Endothelial cell of umbilical vein (primary cell): ENCODE measurements around the gene STAB2. TPM values are rescaled to one million over a fixed set of nuclear protein-coding genes. Genes with fewer than 3 reads are reported as not detected.

Experiments used
- BruUV-seq: library from RNA; stranded (reverse); fragments of 400-500 nt; replicated peaks from 2 replicates; lab custom pipeline; 2021; lab: Mats Ljungman, UMichigan
- CTCF ChIA-PET: fragments of 300-600, 350-600 bp; sonication (Branson Sonifier 250); formaldehyde crosslinking; loops from one replicate; lab custom pipeline; 2021; ENCODE audit warnings: antibody characterized with exemption, inconsistent platforms; lab: Charles Lee
- POLR2A ChIA-PET: fragments of 300-600, 350-600 bp; sonication (Branson Sonifier 250); formaldehyde crosslinking; loops from one replicate; lab custom pipeline; 2021; ENCODE audit warnings: antibody characterized with exemption, inconsistent platforms; lab: Charles Lee
- DNase-seq: peaks from one replicate; pipeline ENCODE4 v3.0.0-alpha.2; 2011; ENCODE audit warnings: low read depth, low spot score
- FAIRE-seq: peaks from 2 replicates; lab custom pipeline; 2011; peaks lifted over from hg19 to GRCh38; lab: Jason Lieb, UNC
- H2AFZ ChIP-seq: 2 replicates; pipeline ENCODE4 v1.6.0; 2012; ENCODE audit warnings: low read depth, low read length, control low read depth, inconsistent platforms
- H3K27ac ChIP-seq: 2 replicates; pipeline ENCODE4 v1.5.1; 2011; ENCODE audit warnings: low read depth, mild to moderate bottlenecking, control low read depth, low read length, moderate library complexity; ENCODE audit not compliant: insufficient read depth
- H3K27me3 ChIP-seq, 2 experiments: 2 replicates each; pipeline versions ENCODE4 v1.6.0 to v1.6.1; 2011; ENCODE audit warnings: low read length in 2 of 2, mixed read lengths in 1 of 2; ENCODE audit not compliant: control insufficient read depth in 2 of 2, insufficient read depth in 2 of 2
- H3K36me3 ChIP-seq, 2 experiments: 2 replicates in 1 of 2; 3 replicates in 1 of 2; pipeline ENCODE4 v1.5.1; 2011; ENCODE audit warnings: low read length in 2 of 2, mild to moderate bottlenecking in 1 of 2, moderate library complexity in 1 of 2; ENCODE audit not compliant: control insufficient read depth in 2 of 2, insufficient read depth in 2 of 2; ENCODE audit errors: extremely low read depth in 1 of 2
- H3K4me1 ChIP-seq: 3 replicates; pipeline ENCODE4 v1.5.1; 2011; ENCODE audit warnings: mild to moderate bottlenecking, low read length; ENCODE audit not compliant: control insufficient read depth, insufficient read depth; ENCODE audit errors: extremely low read depth
- H3K4me2 ChIP-seq: 2 replicates; pipeline ENCODE4 v1.6.1; 2011; ENCODE audit warnings: low read length, control low read depth, mixed read lengths; ENCODE audit not compliant: insufficient read depth
- H3K4me3 ChIP-seq, 3 experiments: fragments of 200-600 bp in 1 of 3; sonication (generic), shearing (Covaris generic) in 1 of 3; replicated peaks in 1 of 3; 2 replicates each; pipeline ENCODE4 v1.5.1; 2011 to 2016; ENCODE audit warnings: control low read depth in 3 of 3, low read length in 3 of 3, mild to moderate bottlenecking in 2 of 3, inconsistent platforms in 1 of 3, low read depth in 1 of 3, moderate library complexity in 1 of 3; ENCODE audit not compliant: insufficient read depth in 1 of 3
- H3K79me2 ChIP-seq: 2 replicates; pipeline ENCODE4 v1.6.0; 2012; ENCODE audit warnings: low read length, inconsistent platforms; ENCODE audit not compliant: control insufficient read depth, insufficient read depth
- H3K9ac ChIP-seq: replicated peaks from 2 replicates; pipeline ENCODE3; 2011; ENCODE audit warnings: low read length, control low read depth; ENCODE audit not compliant: insufficient read depth; ENCODE audit errors: extremely low read depth
- H3K9me1 ChIP-seq: replicated peaks from 3 replicates; pipeline ENCODE4 v1.6.0; 2011; ENCODE audit warnings: mild to moderate bottlenecking, low read length; ENCODE audit not compliant: control insufficient read depth, insufficient read depth; ENCODE audit errors: extremely low read depth
- H3K9me3 ChIP-seq: replicated peaks from 2 replicates; pipeline ENCODE4 v1.5.1; 2012; ENCODE audit warnings: low read length, inconsistent platforms; ENCODE audit not compliant: control insufficient read depth, insufficient read depth
- H4K20me1 ChIP-seq: replicated peaks from 2 replicates; pipeline ENCODE3; 2011; ENCODE audit warnings: mild to moderate bottlenecking, low read length; ENCODE audit not compliant: control insufficient read depth, insufficient read depth; ENCODE audit errors: extremely low read depth
- CTCF ChIP-seq, 2 donors: IDR thresholded peaks; 1 replicate in 1 of 2; 2 replicates in 1 of 2; pipeline ENCODE4 v1.5.1; 2011; ENCODE audit warnings: low read length in 2 of 2, mild to moderate bottlenecking in 2 of 2, moderate library complexity in 2 of 2, control low read depth in 1 of 2, inconsistent platforms in 1 of 2, low read depth in 1 of 2; ENCODE audit not compliant: insufficient read depth in 1 of 2; ENCODE audit errors: extremely low read depth in 1 of 2
- EZH2 ChIP-seq: IDR thresholded peaks from 2 replicates; pipeline ENCODE4 v1.6.1; 2012; ENCODE audit warnings: borderline replicate concordance, low read depth, mild to moderate bottlenecking, moderate library complexity, low read length, inconsistent platforms; ENCODE audit not compliant: severe bottlenecking
- FOS ChIP-seq: IDR thresholded peaks from 2 replicates; pipeline ENCODE4 v1.6.1; 2011; ENCODE audit warnings: mild to moderate bottlenecking, low read length, moderate library complexity, borderline replicate concordance; ENCODE audit not compliant: insufficient read depth
- GATA2 ChIP-seq: IDR thresholded peaks from 2 replicates; pipeline ENCODE4 v1.7.0; 2011; ENCODE audit warnings: low read depth, mild to moderate bottlenecking, moderate library complexity, mixed read lengths, low read length; ENCODE audit not compliant: insufficient read length, insufficient read depth
- JUN ChIP-seq: IDR thresholded peaks from 2 replicates; pipeline ENCODE4 v1.6.1; 2011; ENCODE audit warnings: borderline replicate concordance, low read depth; ENCODE audit not compliant: insufficient read length, insufficient read depth
- MAX ChIP-seq: IDR thresholded peaks from 2 replicates; pipeline ENCODE4 v1.6.1; 2011; ENCODE audit not compliant: insufficient read depth, insufficient read length
- MYC ChIP-seq: IDR thresholded peaks from one replicate; pipeline ENCODE4 v1.6.1; 2011; ENCODE audit warnings: mild to moderate bottlenecking, low read depth, low read length
- POLR2A ChIP-seq: IDR thresholded peaks from 2 replicates; pipeline ENCODE4 v1.6.1; 2012; ENCODE audit warnings: low read depth, mild to moderate bottlenecking, control low read depth, low read length
- POLR2AphosphoS5 ChIP-seq: IDR thresholded peaks from 2 replicates; pipeline ENCODE4 v1.6.1; 2012; ENCODE audit warnings: low read depth, mild to moderate bottlenecking, control low read depth, low read length, moderate library complexity; ENCODE audit not compliant: insufficient read depth
- dilution Hi-C: fragments of 300-500 bp; cut with MboI; formaldehyde crosslinking; loops from one replicate; pipeline ENCODE4 v1.15.0; 2019; ENCODE audit warnings: low sequenced_read_pairs; ENCODE audit not compliant: extremely low pct_ligation_motif_present
- intact Hi-C: fragments of 100-400 bp; cut with micrococcal nuclease; formaldehyde crosslinking; loops from one replicate; pipeline ENCODE4 v1.10.0; 2022
- polyA plus RNA-seq, 4 experiments: library from polyadenylated mRNA; depleted of rRNA in 3 of 4; stranded (reverse) in 3 of 4; unstranded in 1 of 4; fragments of >200 nt; gene quantifications; 2 replicates each; pipeline versions ENCODE4 v1.2.1 to v1.2.3, GENCODE V29; 2011 to 2012; ENCODE audit warnings: missing spikeins in 1 of 4
- total RNA-seq: library from RNA; stranded (reverse); gene quantifications from 2 replicates; pipeline ENCODE4 v1.2.3, GENCODE V29; 2021

STAB2 gene
- total and polyA plus RNA-seq, 2 donors (not counting 3 experiments of a cell fraction or from before 2014, with no cell fraction given), result 0.01 TPM; not detected in 1

GRCh38 chr12:103691063-103691462, 104.0 kb downstream of the STAB2 start:
- Histone ChIP-seq H3K27ac (no peak overlapping the region), H3K4me1 (no peaks in the 10 kb centered on the region), H3K27me3 (no peaks in the 10 kb centered on the region), H3K9me1 (no peaks in the 10 kb centered on the region), H3K9ac (no peak overlapping the region), H3K4me3 (no peak overlapping the region), H4K20me1 (no peaks in the 10 kb centered on the region), H2AFZ (no peak overlapping the region), H3K79me2 (no peaks in the 10 kb centered on the region), H3K36me3 (no peaks in the 10 kb centered on the region), H3K9me3 (no peaks in the 10 kb centered on the region), H3K4me2 (no peak overlapping the region)
- intact Hi-C loops, result no loop called here
- no TSS peak for BruUV-seq
- ChIA-PET CTCF (no interaction called here), POLR2A (no interaction called here)
- TF ChIP-seq MYC (no peak), POLR2AphosphoS5 (no peak), JUN (no peak), CTCF (IDR thresholded peaks at IDR 0.05; ENCODE audit: extremely low read depth in 1 of 2, insufficient read depth in 1 of 2, low read depth in 1 of 2, low read length in 2 of 2) (no peak), FOS (no peak), MAX (no peak), EZH2 (no peak), GATA2 (no peak), POLR2A (no peak)
- dilution Hi-C loops, result no loop called here
- no peak for DNase-seq
- no peak for FAIRE-seq
